ENCODE results near the gene RNASE12.

Gene RNASE12

DNA sequence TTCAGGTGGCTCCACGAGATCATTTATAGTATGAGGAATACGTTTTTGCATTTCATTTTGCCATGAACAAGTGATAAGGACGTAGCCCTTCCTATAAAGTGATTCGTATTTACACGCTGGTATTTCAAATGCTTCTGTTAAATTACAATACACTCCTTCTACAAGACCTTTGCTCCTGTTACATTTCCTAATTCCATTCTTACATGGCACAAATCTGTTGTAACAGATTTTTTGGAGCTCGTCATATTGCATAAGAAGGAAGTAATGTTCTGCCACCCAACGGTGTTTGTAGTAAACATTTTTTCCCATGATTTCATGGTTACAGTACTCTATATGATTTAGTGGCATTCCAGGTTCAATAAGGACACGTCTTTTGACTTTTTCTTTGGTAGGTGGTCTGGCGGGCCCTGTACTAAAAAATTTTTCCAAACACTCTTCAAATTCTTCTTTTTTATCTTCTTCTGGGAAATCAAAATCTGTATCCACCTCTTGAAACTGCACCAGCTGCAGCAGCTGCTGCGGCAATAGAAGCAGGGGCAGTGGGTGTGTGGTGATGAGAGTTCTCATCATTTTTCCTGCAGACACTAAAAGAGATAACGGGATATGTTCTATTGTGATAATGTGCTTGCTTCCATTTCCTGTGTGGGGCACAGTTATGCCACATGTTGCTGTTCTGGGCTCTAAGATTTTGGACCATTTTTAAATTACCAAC is 34.5 kb downstream of the RNASE12 start:
- Mint-ChIP-seq H3K36me3 (ENCODE audit: low read depth) (no peaks in the 10 kb centered on the region), H3K27me3 (peaks cover 1% of the 10 kb centered on the region), H3K27ac (no peak overlapping the region), H3K4me3 (no peak overlapping the region), H3K9me3 (no peaks in the 10 kb centered on the region), H3K4me1 (ENCODE audit: low read depth) (peaks cover 8% of the 10 kb centered on the region)
- intact Hi-C loops (cut with micrococcal nuclease): no loop called here

DNA sequence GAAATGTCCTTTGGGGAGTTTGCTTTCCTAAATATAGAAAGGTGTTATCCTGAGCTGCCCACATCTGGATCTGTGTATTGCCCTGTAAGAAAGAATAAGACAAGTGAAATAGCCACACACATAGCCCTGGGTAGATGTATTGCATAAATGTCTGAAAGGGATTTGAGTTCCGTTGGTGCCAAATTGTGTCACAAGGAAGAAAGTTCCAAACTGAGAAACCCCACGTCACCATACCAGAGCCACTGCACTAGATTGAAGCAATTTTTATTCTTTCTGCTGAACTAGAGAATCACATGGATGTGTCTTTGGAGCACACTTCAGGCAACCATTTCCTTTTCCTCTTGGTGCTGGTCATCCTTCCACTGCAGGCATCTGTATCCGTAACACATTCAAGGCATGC is 35.3 kb downstream of the RNASE12 start:
- Mint-ChIP-seq H3K36me3 (ENCODE audit: low read depth) (no peaks in the 10 kb centered on the region), H3K27ac (no peak overlapping the region)
- intact Hi-C loops (cut with micrococcal nuclease): no loop called here

DNA sequence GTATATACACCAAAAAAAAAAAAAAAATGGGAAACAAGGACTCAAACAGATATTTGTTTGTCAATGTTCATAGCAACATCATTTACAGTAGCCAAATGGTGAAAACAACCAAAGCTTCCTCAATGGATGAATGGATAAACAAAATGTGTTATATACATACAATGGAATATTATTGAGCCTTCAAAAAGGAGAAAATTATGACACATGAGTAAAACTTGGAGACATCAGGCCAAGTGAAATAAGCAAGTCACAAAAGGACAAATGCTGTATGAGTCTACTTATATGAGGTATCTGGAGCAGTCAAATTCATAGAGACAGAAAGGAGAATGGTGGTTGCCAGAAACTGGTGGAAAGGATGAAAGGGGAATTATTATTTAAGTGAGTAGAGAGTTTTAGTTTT is 38.2 kb downstream of the RNASE12 start:
- Mint-ChIP-seq H3K4me1 (ENCODE audit: low read depth) (peaks cover 13% of the 10 kb centered on the region), H3K27me3 (peaks cover 1% of the 10 kb centered on the region), H3K27ac (no peak overlapping the region), H3K4me3 (no peak overlapping the region), H3K36me3 (ENCODE audit: low read depth) (no peaks in the 10 kb centered on the region), H3K9me3 (no peaks in the 10 kb centered on the region)
- intact Hi-C loops (cut with micrococcal nuclease): no loop called here

More for the DNA sequence above, 35.3 kb downstream of the RNASE12 start:
- Mint-ChIP-seq H3K27me3 (peaks cover 1% of the 10 kb centered on the region), H3K9me3 (no peaks in the 10 kb centered on the region), H3K4me3 (no peak overlapping the region), H3K4me1 (ENCODE audit: low read depth) (peaks cover 12% of the 10 kb centered on the region)

DNA sequence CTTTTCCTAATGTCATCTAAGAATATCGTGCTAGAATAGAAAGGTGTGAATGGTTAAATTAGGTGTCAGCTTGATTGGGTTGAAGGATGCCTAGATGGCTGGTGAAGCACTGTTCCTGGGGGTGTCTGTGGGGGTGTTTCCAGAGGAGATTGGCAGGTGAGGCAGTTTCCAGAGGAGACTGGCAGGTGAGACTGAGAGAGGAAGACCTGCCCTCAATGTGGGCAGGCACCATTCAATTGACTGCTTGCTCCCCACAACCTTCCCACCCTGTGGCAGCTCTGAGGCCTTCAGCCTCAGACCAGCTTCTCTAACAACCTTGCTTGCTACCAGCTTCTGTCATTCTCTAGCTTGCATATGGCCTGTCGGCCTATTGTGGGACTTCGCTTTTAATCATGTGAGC is 39.6 kb downstream of the RNASE12 start:
- no peak overlapping the region for H3K27ac Mint-ChIP-seq
- H3K4me3 Mint-ChIP-seq: no peak overlapping the region
- peaks cover 1% of the 10 kb centered on the region for H3K27me3 Mint-ChIP-seq
- no peaks in the 10 kb centered on the region for H3K9me3 Mint-ChIP-seq
- intact Hi-C loops (cut with micrococcal nuclease): no loop called here
- no peaks in the 10 kb centered on the region for H3K36me3 Mint-ChIP-seq (ENCODE audit: low read depth)
- H3K4me1 Mint-ChIP-seq (ENCODE audit: low read depth): peaks cover 7% of the 10 kb centered on the region

DNA sequence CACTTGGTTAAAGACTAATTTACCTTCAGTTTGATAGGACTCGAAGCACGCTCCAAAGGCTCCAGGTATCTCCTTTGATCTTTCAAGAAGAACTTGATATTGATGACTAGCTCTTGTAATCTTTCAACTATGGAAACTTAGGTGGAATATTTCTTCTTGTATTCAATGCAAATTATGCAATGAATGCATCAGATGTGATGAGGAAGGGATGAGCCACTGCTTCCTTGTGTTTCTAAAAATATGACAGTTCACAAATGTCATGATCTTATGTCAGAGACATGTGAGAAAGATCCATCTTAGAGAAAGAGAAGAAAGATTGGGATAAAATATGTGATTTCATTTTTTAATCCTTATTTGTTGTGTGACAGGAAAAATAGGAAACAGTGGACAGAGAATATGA is 40.2 kb downstream of the RNASE12 start:
- peaks cover 6% of the 10 kb centered on the region for H3K4me1 Mint-ChIP-seq (ENCODE audit: low read depth)
- H3K27me3 Mint-ChIP-seq: peaks cover 1% of the 10 kb centered on the region
- no peaks in the 10 kb centered on the region for H3K36me3 Mint-ChIP-seq (ENCODE audit: low read depth)
- intact Hi-C loops (cut with micrococcal nuclease): no loop called here
- no peak overlapping the region for H3K27ac Mint-ChIP-seq
- no peak overlapping the region for H3K4me3 Mint-ChIP-seq
- no peaks in the 10 kb centered on the region for H3K9me3 Mint-ChIP-seq

DNA sequence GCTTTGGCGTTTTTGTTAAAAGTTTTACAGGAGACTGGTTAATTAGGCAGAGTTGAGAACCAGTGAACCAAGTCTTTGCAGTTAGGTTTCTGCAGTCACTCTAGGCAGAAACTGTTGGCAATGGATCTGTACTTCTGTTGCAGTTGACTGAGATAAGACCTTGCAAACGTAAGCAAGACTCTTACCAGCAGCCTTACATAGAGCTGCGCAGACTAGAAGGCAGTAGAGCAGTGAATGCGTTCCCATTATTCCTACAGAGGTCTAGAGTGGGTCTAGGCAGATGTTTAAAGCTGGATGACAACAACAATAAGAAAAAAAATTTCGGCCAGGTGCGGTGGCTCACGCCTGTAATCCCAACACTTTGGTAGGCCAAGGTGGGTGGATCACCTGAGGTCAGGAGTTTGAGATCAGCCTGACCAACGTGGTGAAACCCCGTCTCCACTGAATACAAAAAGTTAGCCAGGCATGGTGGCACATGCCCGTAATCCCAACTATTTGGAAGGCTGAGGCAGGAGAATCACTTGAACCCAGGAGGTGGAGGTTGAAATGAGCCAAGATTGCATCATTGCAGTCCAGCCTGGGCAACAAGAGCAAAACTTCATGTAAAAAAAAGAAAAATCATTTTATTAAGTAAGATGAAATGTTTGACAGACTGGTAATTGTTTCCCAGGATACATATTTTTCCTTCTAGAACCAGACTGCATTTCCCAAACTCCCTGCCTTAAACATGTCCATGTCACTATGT is 42.6 kb downstream of the RNASE12 start:
- intact Hi-C loops (cut with micrococcal nuclease): no loop called here
- Mint-ChIP-seq H3K4me1 (ENCODE audit: low read depth) (peaks cover 6% of the 10 kb centered on the region), H3K36me3 (ENCODE audit: low read depth) (no peaks in the 10 kb centered on the region), H3K27ac (no peak overlapping the region), H3K9me3 (no peaks in the 10 kb centered on the region), H3K27me3 (no peaks in the 10 kb centered on the region), H3K4me3 (no peak overlapping the region)

DNA sequence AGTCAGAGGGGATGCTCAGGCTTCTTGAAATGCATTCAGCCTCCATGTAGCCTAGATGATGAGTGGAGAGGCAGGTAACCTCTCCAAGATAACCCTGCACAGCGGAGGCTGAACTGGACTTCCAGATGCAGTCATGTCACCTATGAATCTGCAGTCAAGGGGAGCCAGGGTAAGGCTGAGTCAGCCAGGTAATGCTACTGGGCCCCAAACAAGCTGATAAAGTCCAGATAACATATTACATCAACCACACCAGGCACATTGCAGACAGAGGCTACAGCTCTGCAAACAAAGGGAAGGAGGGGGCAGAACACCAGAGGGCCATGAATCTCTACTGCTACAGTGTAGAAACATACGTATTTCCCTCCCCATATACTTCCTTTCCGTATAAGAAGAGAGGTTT is 44.3 kb downstream of the RNASE12 start:
- H3K9me3 Mint-ChIP-seq: no peaks in the 10 kb centered on the region
- H3K36me3 Mint-ChIP-seq (ENCODE audit: low read depth): no peaks in the 10 kb centered on the region
- H3K27ac Mint-ChIP-seq: no peak overlapping the region
- H3K4me1 Mint-ChIP-seq (ENCODE audit: low read depth): peaks cover 6% of the 10 kb centered on the region
- intact Hi-C loops (cut with micrococcal nuclease): no loop called here
- no peaks in the 10 kb centered on the region for H3K27me3 Mint-ChIP-seq
- H3K4me3 Mint-ChIP-seq: no peak overlapping the region

Measured in dendritic cell treated with granulocyte-macrophage colony-stimulating factor and Interleukin-4, amounts not matched to agents 40 ng/mL and 50 ng/mL, for 4 days (primary cell).